A204.1 (cell line): ENCODE data around the gene CPLX3.

Experiments used
- FAIRE-seq: peaks from 2 replicates; lab custom pipeline; 2012; peaks lifted over from hg19 to GRCh38; lab: Jason Lieb, UNC

CPLX3 gene

GRCh38 chr15:74829991-74830390, 3.6 kb downstream of the CPLX3 start:
- FAIRE-seq, result no peak

GRCh38 chr15:74830868-74831267, 4.4 kb downstream of the CPLX3 start:
- FAIRE-seq, result no peak

GRCh38 chr15:74831813-74832495, 5.5 kb downstream of the CPLX3 start:
- FAIRE-seq, result no peak

- no peak for FAIRE-seq
Measured at GRCh38 chr15:74832826-74833225, 6.4 kb downstream of the CPLX3 start.

GRCh38 chr15:74833376-74834107, 7.1 kb downstream of the CPLX3 start:
- FAIRE-seq, result no peak

GRCh38 chr15:74835312-74835823, 8.9 kb downstream of the CPLX3 start:
- no peak for FAIRE-seq

- no peak for FAIRE-seq
Measured at GRCh38 chr15:74836846-74837245, 10.4 kb downstream of the CPLX3 start.

- no peak for FAIRE-seq
Measured at GRCh38 chr15:74837482-74838136, 11.2 kb downstream of the CPLX3 start.

- no peak for FAIRE-seq
Measured at GRCh38 chr15:74838137-74838516, 11.7 kb downstream of the CPLX3 start.

- no peak for FAIRE-seq
Measured at GRCh38 chr15:74838746-74839525, 12.5 kb downstream of the CPLX3 start.

- FAIRE-seq, result no peak
Measured at GRCh38 chr15:74839526-74840395, 13.3 kb downstream of the CPLX3 start.

- no peak for FAIRE-seq
Measured at GRCh38 chr15:74840851-74841775, 14.7 kb downstream of the CPLX3 start.

- FAIRE-seq, result no peak
Measured at GRCh38 chr15:74841891-74842373, 15.5 kb downstream of the CPLX3 start.

GRCh38 chr15:74842581-74843444, 16.4 kb downstream of the CPLX3 start, which contains the start of gene ULK3:
Gene ULK3, minus strand, starts transcription at chr15:74843156. Its CDS starts 51 bp downstream, at chr15:74843105.
- no peak for FAIRE-seq

- no peak for FAIRE-seq
Measured at GRCh38 chr15:74843445-74843828, 17.0 kb downstream of the CPLX3 start.

- FAIRE-seq, result no peak
Measured at GRCh38 chr15:74843891-74844299, 17.5 kb downstream of the CPLX3 start.

GRCh38 chr15:74844319-74845207, 18.1 kb downstream of the CPLX3 start:
- no peak for FAIRE-seq

- no peak for FAIRE-seq
Measured at GRCh38 chr15:74845208-74845568, 18.8 kb downstream of the CPLX3 start.
